Stimulated activated CD8-positive, alpha-beta memory T cell treated with anti-CD3 and anti-CD28 coated beads, Interleukin-7, amount 100 ng/mL, for 1 hour (primary cell): ENCODE measurements around the gene KRT84.
"Not testable (repeated sequence)": the region's sequence is repeated elsewhere in the genome, so short reads cannot be mapped to it uniquely, and the experiment has no call there.

ENCODE experiments used
- DNase-seq, 2 donors: peaks; one replicate each; pipeline ENCODE4 v3.0.0-alpha.2; 2020; ENCODE audit warnings: low read depth in 2 of 2

KRT84 gene

DNA sequence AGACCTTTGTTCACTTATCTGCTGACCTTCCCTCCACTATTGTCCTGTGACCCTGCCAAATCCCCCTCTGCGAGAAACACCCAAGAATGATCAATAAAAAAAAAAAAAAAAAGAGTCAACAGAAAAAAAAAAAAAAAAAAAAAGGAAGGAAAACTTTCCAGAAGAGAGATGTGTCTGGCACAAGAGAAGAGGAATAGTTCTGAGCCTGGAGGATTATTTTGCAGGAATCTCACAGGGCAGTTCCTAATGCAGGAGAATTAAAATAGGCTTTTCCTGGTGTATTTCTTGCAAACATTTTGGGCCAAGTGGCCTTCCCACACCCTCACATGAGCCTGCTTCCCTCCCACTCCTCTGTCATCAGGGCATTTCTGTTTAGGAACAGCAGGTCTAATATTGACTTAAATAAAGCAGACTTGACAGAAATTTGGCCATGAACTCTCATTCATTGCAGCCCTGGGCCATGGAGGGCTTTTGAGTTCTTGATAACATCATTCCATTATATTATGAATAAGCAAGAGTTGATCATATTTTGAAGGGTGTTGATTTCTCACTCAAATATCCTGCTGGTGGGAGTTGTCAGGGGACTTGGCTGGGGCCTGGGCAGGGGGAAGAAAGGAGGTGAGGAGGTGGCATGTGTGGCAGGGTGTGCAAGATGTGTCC lies 25.3 kb upstream of the KRT84 start:
- DNase-seq, result not testable (repeated sequence)

DNA sequence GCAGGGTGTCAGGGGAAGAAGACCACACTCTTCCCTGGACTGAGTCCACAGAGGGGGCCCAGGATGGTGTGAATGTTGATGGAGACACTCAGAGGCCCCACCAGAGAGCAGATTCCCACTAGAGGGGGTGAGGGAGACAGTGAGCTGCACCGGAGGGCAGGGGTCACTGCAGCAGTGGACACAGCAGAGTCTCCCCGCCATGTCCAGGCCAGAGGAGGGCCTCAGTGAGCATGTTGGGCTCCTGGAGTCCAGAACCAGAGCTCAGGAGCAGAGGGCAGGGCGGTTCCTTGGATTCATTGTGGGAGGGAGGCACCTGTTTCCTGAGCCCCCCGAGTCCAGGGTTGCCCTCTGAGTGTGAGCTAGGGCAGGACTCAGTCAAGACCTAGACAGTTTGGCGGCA lies 22.5 kb upstream of the KRT84 start:
- no peak for DNase-seq

- no peak for DNase-seq
Observed at GRCh38 chr12:52405922-52406385, 20.5 kb upstream of the KRT84 start, which contains the start of gene KRT82. TSS of gene KRT82 (minus strand) at chr12:52406335. CDS start at chr12:52406277, 58 bp downstream.

DNA sequence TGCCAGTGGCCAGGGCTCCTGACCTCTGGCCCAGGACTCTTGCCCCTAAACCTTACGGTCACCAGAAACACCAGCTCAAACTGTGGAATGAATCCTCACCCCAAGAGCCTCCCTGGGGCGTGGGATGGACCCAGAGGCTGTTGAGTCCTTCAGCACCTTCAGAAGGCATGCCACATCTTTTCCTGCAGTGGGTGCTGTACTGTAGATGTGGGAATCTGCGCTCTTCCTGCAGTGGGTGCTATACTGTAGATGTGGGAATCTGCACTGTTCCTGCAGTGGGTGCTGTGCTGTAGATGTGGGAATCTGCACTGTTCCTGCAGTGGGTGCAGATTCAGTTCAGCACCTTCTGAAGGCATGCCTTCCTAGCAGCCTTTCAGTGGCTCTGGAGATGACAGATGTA lies 19.5 kb upstream of the KRT84 start:
- no peak for DNase-seq

- DNase-seq, result no peak
Observed at GRCh38 chr12:52403561-52403960, 18.1 kb upstream of the KRT84 start.

DNA sequence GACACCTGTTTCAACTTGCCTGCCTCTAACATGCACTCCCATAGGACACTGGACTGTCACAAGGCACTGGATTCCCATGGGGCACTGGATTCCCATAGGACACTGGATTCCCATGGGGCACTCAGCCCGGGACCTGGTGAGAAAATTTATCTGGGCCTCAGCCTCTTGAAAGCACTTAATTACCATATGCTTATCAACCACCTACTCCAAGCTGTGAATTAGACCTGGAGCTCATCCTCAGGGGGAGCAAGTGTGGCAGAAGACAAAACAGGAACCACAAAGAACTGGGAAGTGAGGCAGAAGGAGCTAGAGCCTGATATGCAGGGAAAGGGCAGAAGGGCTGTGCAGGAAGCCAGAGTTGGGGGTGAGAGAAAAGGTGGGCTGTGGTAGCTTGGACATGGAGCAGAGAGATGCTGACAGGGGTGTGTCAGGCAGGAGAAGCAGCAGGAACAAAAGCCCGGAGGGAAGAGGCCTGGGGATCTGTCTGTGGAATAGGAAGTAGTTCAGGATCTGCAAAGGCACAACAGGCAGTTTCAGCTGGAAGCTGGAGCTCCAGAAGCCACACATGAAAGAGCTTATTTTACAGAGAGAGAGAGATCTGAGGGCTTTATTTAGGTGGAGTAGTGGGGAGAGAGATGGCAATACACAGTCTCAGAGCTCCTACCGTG lies 17.6 kb upstream of the KRT84 start:
- DNase-seq, result no peak

GRCh38 chr12:52402377-52402776 lies 16.9 kb upstream of the KRT84 start:
- DNase-seq, result no peak

DNA sequence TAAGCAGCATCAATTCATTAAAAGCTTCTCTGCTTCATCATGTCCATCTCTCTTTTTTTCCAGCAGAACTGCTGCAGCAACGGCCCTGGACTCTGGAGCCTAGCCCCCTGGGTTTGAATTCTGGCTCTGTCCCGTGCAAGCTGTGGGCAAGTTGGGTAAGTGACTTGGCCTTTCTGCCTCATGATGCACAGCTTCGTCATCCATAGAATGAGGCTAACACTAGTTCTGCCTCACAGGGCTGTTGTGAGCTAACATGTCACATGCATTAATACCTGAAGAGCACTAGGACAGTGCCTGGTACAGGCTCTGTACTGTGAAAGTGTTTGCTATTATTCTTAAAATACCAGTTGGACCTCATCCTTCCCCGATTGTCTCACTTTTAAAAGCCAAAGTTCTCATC lies 16.5 kb upstream of the KRT84 start:
- DNase-seq, result no peak

DNA sequence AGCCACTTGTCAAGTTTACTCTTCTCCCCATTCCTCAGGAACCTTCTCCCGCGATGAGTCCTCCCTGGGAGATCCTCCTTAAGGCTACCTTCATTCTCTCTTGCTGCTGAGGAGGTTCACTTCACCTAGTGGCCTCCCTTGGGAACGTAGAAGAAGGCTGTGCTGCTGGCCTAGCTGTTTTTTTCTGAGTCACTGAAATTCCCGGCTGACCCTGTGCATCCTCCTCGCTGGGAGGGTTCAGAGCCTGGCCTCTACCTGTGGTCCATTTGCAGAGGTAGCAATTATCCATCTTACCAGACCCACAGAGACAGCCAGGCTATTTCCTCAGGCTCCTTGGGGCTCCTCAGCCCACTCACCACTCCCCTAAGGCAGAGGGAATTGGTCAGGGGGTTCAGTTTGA lies 16.1 kb upstream of the KRT84 start:
- DNase-seq, result no peak

- DNase-seq, result no peak
Observed at GRCh38 chr12:52400906-52401305, 15.5 kb upstream of the KRT84 start.

DNA sequence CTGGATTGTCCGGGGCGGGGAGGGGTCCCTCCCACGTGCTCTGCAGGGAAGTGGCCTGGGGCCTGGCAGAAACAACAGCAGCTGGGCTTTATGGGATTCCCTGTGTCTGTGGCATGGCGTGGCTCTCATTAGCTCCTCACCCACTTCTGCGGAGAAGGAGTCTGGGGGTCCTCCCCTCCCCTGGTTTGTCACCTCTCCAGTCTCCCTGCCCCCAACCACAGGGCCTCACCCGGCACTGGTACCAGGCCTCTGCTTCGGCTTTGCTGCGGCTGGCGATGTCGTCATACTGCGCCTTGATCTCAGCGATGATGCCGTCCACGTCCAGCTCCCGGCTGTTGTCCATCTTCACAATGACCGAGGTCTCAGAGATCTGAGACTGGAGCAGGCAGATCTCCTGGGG lies 14.3 kb upstream of the KRT84 start:
- no peak for DNase-seq

DNA sequence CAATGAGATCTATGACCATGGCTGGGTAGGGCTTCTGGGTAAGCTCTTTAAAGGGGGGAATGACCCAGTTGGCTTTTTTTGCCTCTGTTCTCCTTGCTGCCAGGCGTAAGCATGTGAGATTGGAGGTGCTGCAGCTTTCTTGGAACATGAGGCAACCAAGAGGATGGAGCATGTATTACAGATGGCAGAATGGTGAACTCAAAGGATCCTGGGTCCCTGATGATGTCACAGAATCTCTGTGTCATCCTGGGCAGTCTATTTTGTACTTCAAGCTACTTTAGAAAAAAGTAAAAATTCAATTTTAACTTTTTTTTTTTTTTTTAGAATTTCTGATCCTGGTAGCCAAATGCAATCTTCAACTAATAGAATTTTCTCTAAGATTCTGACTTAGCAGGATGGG lies 12.7 kb upstream of the KRT84 start:
- no peak for DNase-seq

GRCh38 chr12:52396656-52397055 lies 11.2 kb upstream of the KRT84 start:
- DNase-seq, result no peak

GRCh38 chr12:52395761-52396434 lies 10.4 kb upstream of the KRT84 start:
- no peak for DNase-seq

GRCh38 chr12:52394836-52395405 lies 9.5 kb upstream of the KRT84 start:
- DNase-seq, result no peak

DNA sequence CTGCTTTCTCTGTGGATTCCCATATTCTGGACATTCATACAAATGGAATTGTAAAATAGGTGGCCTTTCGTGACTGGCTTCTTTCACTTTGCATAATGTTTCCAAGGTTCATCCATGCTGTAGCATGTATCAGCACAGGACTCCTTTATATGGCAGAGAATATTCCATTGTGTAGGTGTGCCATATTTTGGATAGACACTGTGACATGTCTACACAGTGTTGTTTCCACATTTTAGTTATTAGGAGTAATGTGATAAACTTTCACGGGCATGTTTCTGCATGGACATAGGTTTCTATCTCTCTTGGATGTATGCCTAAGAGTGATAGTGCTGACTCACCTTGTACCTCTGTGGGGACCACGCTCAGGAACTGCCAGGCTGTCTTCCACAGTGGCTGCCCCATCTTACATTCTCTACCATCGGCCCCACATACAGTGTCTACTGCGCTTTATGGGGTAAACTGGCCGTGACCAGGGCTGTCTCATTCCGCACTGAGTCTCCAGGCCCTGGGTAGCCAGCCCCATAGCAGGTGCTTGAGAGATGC lies 7.1 kb upstream of the KRT84 start:
- no peak for DNase-seq

DNA sequence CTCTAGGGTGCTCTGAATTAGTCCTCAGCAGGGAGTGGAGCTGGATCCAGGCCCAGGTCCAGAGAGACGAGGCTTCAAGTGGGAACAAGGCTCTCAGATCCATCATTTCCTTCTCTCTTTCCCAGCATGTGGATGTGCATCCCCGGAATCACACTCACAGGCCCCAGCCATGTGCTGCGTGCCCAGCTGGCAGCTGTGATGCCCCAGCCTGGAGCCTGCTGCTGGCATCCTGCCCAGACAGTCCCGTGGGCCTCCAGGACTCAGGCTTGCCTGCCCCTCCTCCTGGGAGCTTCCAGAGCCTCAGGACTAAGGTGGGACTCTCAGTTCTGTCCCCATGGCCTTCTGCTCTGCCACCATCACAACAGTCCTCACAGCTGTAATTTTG lies 6.2 kb upstream of the KRT84 start:
- no peak for DNase-seq

DNA sequence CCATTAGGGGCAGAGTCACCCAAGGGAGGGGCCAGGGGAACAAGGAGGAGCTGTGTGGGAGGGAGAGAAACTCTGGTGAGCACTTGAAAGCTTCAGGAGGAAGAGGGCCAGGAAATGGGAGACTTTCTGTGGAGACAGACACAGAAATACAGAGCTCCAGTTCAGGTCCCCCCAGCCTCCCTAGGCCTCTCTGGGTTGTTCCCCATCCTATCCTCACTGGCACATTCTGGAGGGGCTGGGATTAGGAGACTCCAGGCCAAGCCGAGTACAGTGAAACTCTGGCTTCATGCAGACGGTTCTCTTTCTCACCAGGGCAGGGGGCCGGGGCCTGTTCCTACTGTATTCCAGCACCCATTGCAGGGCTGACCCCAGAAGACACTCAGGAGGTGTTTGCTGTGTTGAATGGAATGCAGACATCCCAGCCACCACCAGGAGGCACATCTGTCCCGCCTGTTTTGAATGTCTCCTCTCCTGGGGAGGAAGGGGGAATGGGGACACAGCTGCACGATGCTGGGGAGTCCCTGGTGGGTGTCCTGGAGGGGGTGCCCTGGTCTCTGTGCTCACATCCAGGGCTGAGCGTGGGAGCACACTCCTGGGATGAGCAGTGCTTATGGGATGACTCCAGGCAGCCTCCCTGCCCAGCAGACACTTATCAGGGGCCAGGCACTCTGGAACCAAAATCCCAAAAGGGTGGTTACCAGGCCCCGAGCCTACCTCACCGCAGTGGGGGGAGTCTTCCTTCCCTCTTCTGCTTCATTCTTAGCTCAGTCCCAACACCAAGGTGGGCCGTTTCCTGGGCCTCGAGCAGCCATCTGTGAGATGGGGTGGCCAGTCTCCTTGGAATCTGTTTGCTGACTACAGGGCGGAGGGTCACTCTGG lies 5.5 kb upstream of the KRT84 start:
- DNase-seq, result no peak

DNA sequence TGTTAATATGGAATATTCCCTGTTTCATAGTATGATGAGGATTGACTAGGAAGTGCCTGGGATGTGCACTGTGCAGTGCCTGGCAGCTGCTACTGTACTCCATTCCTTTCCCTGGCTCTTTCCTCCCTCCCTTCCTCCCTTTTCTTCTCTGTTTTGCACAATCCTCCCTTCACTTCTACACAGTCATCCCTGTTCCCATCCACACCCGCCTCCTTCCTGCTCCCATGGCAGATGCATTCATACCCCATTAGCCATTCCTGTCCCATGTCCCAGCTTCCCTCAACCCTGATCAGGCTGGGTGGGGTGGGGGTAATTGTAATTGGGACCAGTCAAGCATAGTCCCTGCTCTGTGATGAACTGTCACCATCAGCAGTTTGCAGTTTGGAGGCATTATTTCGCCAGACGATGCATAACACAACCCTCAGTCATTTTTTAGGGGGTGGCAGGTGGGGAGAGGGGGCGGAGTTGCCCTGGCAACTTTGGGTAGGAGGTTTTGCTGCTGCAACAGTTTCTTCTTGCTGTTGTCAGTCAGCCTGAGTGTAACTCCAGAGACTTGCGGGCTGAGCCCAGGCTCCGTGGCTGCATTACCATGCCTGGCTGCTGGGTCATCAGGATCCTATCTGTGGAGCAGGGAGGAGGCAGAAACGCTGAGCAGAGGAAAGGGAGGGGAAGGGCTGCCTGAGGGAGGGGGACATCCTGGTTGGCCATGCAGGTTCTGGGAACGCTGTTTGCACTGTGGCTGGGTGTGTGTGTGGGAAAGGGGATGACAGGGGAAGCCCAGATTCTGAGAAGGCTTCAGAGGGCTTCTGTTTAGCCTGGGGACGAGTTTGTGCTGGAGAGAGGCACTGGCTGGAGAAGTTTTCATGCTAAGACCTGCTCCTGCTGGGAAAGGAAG lies 4.1 kb upstream of the KRT84 start:
- no peak for DNase-seq

- DNase-seq, result no peak
Observed at GRCh38 chr12:52387859-52388258, 2.4 kb upstream of the KRT84 start.
